H7 (cell line): Measurements from ENCODE around the gene C1orf74. TPM values are rescaled to one million over a fixed set of nuclear protein-coding genes. Genes with fewer than 3 reads are reported as not detected.
"Not testable (repeated sequence)": the region's sequence is repeated elsewhere in the genome, so short reads cannot be mapped to it uniquely, and the experiment has no call there.

Source experiments
- DNase-seq: peaks from one replicate; pipeline ENCODE4 v3.0.0; 2012
- H3K27me3 ChIP-seq: 2 replicates; pipeline ENCODE4 v1.6.0; 2011; ENCODE audit warnings: mild to moderate bottlenecking, low read length; ENCODE audit not compliant: control insufficient read depth, insufficient read depth
- H3K36me3 ChIP-seq: replicated peaks from 2 replicates; pipeline ENCODE4 v1.5.1; 2011; ENCODE audit warnings: low read length; ENCODE audit not compliant: control insufficient read depth, insufficient read depth
- H3K4me3 ChIP-seq: 2 replicates; pipeline ENCODE4 v1.5.1; 2011; ENCODE audit warnings: low read depth, mild to moderate bottlenecking, control low read depth, low read length, moderate library complexity; ENCODE audit not compliant: insufficient read depth
- total RNA-seq: library from RNA; depleted of rRNA; stranded (reverse); fragments of >200 nt; shearing (Covaris generic); gene quantifications from 2 replicates; pipeline ENCODE4 v1.2.3, GENCODE V29; 2014

The C1orf74 gene
- total RNA-seq, 1 experiment from 2014 or later, result 5.9 TPM

DNA sequence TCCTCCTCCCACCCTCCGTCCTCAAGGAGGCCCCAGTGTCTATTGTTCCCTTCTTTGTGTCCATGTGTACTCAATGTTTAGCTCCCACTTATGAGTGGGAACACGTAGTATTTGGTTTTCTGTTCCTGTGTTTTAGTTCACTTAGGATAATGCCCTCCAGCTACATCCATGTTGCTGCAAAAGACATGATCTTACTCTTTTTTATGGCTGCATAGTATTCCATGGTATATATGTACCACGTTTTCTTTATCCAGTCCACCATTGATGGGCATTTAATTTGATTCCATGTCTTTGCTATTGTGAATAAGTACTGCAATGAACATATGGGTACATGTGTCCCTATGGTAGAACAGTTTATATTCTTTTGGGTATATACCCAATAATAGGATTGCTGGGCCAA, 9.4 kb upstream of the C1orf74 start:
- peaks cover 13% of the 10 kb centered on the region; the same call in 1 of the 2 replicates for H3K27me3 ChIP-seq
- H3K4me3 ChIP-seq, DNase-seq: not testable (repeated sequence)
- H3K36me3 ChIP-seq, result peaks cover 12% of the 10 kb centered on the region

DNA sequence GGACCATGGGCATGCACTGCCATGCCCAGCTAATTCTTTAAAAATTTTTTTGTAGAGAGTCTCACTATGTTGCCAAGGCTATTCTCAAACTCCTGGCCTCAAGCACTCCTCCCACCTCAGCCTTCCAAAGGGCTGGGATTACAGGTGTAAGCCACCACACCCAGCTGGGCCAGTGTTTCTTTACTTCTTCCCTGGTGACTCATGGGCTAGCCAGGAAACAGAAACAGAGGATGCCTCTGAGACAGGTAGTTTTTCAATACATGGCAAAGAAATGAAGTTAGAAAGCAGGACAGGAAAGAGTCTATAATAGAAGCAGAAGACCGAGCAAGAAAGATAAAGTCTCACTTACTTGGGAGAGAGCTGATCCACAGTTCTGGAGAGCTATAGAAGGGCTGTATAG, 7.6 kb upstream of the C1orf74 start:
- DNase-seq, result no peak
- peaks cover 20% of the 10 kb centered on the region; the same call in 1 of the 2 replicates for H3K27me3 ChIP-seq
- H3K4me3 ChIP-seq, result no peak overlapping the region

GRCh38 chr1:209790286-209791193, 6.2 kb upstream of the C1orf74 start:
- Histone ChIP-seq H3K4me3 (no peak overlapping the region), H3K27me3 (peaks cover 20% of the 10 kb centered on the region; the same call in 1 of the 2 replicates), H3K36me3 (peaks cover 13% of the 10 kb centered on the region)
- no peak for DNase-seq

More for the DNA sequence above, 7.6 kb upstream of the C1orf74 start:
- peaks cover 13% of the 10 kb centered on the region for H3K36me3 ChIP-seq

DNA sequence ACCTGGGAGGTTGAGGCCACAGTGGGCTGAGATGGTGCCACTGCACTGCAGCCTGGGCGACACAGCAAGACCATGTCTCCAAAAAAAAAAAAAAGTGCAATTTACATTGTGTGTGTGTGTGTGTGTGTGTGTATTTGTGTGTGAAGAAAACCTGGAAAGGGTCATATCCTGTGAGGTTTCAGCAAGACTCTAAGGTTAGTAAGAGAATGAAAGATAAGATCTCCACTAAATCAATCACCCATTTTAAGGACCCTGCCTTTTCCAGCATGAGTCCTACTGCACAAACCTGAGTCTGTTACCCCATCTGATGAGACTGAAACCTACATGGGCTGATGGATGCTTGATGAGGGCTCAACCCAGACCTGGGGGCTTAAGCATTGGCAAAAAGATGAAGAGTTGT, 4.9 kb upstream of the C1orf74 start:
- DNase-seq, result no peak
- peaks cover 8% of the 10 kb centered on the region for H3K36me3 ChIP-seq
- H3K4me3 ChIP-seq, result no peak overlapping the region
- peaks cover 14% of the 10 kb centered on the region; the same call in 1 of the 2 replicates for H3K27me3 ChIP-seq

DNA sequence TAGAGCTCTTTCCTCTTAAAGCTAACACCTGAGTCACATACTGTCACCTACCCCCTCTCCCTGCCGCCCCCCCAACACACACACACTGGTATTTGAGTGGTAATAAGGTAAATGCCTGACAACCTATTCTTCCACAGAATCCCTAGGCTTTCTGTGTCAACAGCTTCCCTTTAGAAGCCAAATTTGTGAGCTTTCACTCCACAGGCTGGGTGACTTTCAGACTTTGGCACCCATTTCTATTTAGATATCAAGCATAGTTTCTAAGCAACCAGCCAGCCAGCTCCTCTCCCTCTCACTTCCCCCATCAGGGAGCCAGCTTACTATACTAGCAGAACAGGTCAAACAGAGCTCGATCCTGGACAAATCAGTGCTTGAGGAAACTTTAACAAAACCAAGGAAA, 3.2 kb upstream of the C1orf74 start:
- peaks cover 8% of the 10 kb centered on the region for H3K36me3 ChIP-seq
- no peak overlapping the region for H3K4me3 ChIP-seq
- H3K27me3 ChIP-seq, result peaks cover 10% of the 10 kb centered on the region; the same call in 1 of the 2 replicates
- no peak for DNase-seq

- Histone ChIP-seq H3K27me3 (peaks cover 7% of the 10 kb centered on the region; the same call in 1 of the 2 replicates), H3K36me3 (peaks cover 7% of the 10 kb centered on the region), H3K4me3 (no peak overlapping the region)
- DNase-seq, result no peak
These were observed 1.8 kb upstream of the C1orf74 start for GRCh38 chr1:209786146-209786545.

GRCh38 chr1:209785592-209785991, 1.2 kb upstream of the C1orf74 start:
- DNase-seq, result no peak
- Histone ChIP-seq H3K36me3 (peaks cover 6% of the 10 kb centered on the region), H3K27me3 (peaks cover 7% of the 10 kb centered on the region; the same call in 1 of the 2 replicates), H3K4me3 (no peak overlapping the region)

DNA sequence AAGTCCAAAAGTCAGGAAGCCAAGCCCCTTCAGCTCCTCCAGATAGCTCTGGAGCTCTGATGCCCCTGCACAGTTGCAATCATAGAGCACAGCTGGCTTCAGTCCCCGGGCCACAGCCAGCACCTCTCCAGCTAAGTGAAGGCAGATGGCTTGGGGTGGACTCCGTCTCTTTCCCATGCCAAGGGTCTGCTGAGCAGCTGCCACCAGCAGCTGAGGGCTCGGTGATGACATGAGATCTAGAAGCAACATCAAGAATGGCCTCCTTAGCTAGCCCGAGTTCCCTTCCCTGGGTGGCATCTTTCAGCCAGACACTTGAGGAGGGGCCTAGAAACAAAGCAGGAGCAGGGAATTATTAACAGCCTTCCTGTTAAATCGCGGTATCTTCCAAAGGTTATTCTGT, 973 bp downstream of the C1orf74 start:
- H3K27me3 ChIP-seq, result peaks cover 6% of the 10 kb centered on the region; the same call in 1 of the 2 replicates
- no peak overlapping the region for H3K4me3 ChIP-seq
- no peaks in the 10 kb centered on the region; the same call in 1 of the 2 replicates for H3K36me3 ChIP-seq
- no peak for DNase-seq

DNA sequence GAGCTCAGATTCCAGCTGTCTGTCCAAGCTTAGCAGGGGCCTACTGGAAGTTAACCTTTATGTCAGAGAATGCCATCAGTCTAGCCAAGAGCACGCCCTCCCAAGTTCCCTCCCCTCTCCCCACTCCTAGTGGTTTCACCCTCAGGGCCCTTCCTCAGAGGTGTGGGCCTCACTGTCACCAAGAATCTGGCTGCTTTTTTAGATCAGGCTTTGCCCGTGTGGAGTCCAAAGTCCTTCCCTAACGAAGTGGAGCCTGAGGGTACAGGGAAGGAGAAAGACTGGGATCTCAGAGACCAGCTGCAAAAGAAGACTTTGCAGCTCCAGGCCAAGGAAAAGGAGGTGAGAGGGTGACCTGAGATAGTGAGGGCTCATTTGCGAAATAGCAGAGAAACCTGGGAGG, 4.1 kb downstream of the C1orf74 start:
- Histone ChIP-seq H3K4me3 (no peak overlapping the region), H3K27me3 (no peaks in the 10 kb centered on the region; the same call in 1 of the 2 replicates), H3K36me3 (no peaks in the 10 kb centered on the region)
- DNase-seq, result no peak

DNA sequence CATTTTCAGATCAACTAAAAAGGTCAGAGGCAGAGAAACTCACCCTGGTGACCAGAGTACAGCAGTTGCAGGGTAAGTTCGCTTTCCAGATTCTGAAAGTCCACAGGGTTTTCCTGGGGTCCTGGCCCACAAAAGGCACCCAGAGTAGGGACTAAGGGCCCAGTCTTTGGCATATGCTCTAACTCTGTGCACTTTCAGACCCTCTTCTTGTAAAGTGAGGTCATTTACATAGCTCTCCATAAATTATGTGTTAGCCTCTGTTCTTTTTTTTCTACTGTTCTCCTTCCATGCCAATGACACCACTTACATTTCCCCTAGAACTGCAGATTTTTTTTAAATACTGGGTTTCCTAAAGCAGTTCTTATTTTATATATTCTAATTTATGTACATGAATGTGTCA, 6.3 kb downstream of the C1orf74 start:
- Histone ChIP-seq H3K27me3 (no peaks in the 10 kb centered on the region; the same call in 1 of the 2 replicates), H3K4me3 (no peak overlapping the region), H3K36me3 (no peaks in the 10 kb centered on the region)
- no peak for DNase-seq

DNA sequence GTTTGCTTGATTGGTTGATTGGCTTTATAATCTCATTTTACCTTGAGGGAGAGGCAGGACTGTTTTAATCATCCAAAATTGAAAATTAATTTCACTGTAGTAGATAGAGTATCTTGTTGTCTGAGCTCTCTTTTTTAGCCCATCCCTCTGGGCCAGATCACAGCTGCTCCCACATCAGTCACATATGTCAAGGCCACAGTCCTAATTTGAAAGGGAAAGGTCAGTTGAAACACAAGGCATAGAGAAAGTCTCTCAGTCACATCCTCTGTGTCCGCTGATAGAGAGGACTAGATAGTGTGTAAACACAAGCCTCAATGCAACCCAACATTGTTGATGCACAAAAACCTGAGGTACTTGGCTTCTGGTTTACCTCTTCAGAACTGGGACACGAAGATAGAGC, 6.8 kb downstream of the C1orf74 start:
- Histone ChIP-seq H3K4me3 (no peak overlapping the region), H3K36me3 (no peaks in the 10 kb centered on the region), H3K27me3 (no peaks in the 10 kb centered on the region; the same call in 1 of the 2 replicates)
- no peak for DNase-seq

DNA sequence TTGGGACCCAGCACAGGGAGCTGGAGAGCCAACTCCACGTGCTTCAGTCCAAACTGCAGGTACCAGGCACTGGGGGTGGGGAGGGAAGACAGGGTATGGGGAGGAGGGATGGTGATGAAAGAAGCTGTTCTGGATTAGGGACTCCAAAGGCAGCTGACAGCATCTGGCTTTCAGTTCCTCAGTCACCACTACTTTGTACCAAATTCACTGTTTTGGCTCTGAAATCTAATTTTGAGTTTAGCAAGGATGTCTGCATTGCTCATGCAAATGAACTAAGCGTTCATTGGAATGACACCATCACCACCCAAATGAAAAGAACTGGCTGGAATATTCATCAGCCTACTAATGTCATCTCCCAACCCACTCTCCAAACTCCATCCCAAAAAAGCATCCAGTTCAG, 8.7 kb downstream of the C1orf74 start:
- H3K36me3 ChIP-seq, result no peaks in the 10 kb centered on the region
- no peak overlapping the region for H3K4me3 ChIP-seq
- no peaks in the 10 kb centered on the region; the same call in 1 of the 2 replicates for H3K27me3 ChIP-seq
- no peak for DNase-seq

GRCh38 chr1:209774592-209774991, 9.8 kb downstream of the C1orf74 start:
- no peak overlapping the region for H3K4me3 ChIP-seq
- H3K36me3 ChIP-seq, result no peaks in the 10 kb centered on the region
- no peaks in the 10 kb centered on the region; the same call in 1 of the 2 replicates for H3K27me3 ChIP-seq
- DNase-seq, result no peak

DNA sequence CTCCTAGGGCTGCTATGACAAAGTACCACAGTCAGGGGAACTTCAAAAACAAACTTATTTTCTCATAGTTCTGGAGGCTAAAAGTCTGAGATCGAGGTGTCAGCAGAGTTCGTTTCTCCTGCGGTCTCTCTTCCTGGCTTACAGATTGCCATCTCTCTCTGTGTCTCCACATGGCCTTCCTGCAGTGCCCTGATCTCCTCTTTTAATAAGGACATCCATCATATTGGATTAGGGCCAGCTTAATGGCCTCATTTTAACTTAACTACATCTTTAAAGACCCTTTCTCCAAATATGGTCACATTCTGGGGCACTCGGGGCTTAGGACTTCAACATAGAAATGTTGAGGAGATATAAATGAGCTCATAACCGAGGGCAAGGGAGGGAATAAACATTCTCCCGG, 12.2 kb downstream of the C1orf74 start:
- no peaks in the 10 kb centered on the region; the same call in 1 of the 2 replicates for H3K27me3 ChIP-seq
- no peak for DNase-seq
- H3K36me3 ChIP-seq, result no peaks in the 10 kb centered on the region
- no peak overlapping the region for H3K4me3 ChIP-seq
